ENCODE data around the gene ERMN.

Gene ERMN

DNA sequence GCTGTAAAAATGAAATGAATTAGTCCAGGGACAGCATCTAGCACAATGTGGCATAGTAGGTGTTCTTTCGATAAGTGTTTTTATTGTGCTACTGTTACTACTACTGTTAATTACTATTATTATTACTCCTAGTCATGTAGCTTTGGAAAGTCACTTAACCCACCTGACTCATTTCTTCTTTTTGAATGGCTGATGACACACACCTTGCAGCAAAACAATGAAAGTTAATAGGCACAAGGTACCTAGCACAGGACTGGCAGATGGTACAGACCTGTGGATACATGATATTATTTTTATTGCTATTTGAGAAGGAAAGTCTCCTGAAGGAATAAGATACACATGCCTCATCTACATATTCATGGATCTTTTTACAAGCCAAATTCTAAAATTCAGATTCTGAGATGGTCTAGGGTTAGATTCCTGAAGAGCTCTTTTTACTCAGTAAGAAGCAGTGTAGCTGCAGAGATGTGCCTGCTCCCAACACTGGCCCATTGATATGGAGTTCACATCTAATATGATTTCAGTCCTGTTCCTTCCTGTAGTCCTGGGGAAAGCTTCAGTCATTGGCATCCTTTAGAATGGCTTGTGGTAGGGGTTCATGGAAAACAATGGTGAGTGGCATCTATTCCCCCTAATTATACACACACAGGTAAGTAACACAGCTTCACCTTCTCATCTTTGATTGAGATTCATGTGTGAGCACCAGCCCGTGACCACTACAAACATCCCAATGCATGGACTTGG lies 7.9 kb upstream of the ERMN start:
- in situ Hi-C loops (cut with HindIII; ENCODE audit: low sequenced_read_pairs) = no loop called here

DNA sequence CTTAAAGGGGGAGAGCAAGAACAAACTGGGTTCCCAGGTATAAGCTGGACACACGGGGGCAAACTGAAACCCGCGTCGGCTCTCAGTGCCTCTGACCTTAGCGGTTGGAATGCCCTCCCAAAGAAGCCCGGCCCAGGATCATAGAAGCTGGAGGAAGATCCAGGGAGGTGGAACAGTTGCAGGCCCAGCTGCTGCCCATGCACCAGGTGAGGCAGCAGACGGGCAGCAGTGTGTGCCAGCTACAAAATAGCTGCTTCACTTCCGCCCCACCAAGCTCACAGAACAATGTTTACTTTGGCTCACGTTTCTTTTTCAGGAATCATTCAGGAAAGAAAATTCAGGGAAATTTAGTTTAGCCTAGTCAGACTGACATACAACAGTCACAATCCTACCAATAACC lies 3.9 kb upstream of the ERMN start:
- in situ Hi-C loops (cut with HindIII; ENCODE audit: low sequenced_read_pairs) = no loop called here

DNA sequence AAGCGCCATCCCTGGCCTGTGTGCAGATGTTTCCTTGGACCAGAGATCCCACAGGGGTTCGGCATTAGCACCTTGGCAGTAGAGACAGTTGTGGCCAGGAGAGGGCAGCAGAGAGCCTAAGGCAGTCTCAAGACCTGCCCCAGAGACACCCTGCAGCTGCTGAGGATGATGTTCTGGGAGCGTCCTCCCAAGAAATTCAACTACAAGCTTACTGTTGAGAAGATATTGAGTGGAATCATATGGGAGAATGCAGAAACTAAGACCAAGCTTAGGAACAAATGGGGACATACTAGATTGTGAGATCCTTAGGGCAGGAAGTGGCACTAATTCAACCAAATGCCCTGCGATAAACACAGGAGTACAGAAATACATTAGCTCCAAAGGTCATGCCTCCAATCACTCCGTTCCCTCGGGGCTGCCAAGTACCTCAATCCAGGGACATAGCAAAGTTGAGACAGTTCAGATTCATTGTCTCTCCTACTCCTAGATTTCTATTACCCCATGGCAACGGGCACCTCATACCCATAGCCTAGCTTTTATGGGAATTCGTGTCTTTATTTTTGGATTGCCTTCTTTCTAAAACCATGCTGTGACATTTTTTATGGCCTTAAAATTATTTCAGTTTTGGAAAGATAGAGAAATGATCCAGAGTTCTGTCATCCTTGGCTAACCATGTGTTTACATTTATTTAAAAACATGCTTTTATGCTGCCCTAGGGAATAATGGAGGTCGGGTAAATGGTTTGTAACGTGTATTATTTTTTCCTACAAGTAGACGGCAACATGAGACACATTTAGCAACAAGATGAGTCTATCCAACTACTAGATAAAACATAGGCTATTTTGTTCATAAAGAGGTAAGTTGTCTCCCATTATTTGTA lies 2.2 kb upstream of the ERMN start:
- in situ Hi-C loops (cut with HindIII; ENCODE audit: low sequenced_read_pairs) = no loop called here

DNA sequence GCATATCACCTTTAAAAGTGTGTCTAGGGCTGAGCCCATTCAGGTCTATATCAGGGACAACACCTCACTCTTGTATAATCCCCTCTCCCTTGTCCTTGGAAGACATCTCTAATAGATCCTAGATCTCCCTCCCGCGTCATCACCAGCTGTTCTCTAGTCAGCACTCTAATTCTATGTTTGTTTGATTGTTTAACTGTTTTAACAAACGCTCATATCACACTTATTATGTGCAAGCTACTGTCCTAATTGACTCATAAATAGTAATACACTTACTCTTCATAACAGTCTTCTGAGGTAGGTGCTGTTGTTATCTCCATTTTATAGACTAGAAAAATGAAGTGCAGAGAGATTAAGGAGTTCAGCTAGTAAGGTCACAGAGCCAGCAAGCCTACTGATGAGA lies 1.6 kb upstream of the ERMN start:
- in situ Hi-C loops (cut with HindIII; ENCODE audit: low sequenced_read_pairs) = no loop called here

DNA sequence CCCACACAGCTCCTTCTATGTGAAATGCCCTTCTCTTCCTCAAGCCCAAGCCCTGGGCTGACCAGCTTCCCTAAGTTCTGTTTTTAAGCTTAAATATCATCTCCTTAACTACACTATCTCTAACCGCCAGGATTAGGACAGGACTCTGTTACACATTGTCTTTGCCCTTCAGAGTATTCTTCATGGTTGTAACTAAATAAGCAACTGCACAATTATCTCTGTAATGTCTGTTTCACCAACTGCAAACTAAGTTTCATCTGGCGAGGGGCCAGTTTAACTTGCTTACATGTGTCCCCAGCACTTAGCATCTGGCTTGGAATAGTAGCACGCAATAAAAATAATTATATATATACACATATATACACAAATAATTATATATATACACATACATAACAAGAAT lies 1.1 kb upstream of the ERMN start:
- in situ Hi-C loops (cut with HindIII; ENCODE audit: low sequenced_read_pairs) = no loop called here

DNA sequence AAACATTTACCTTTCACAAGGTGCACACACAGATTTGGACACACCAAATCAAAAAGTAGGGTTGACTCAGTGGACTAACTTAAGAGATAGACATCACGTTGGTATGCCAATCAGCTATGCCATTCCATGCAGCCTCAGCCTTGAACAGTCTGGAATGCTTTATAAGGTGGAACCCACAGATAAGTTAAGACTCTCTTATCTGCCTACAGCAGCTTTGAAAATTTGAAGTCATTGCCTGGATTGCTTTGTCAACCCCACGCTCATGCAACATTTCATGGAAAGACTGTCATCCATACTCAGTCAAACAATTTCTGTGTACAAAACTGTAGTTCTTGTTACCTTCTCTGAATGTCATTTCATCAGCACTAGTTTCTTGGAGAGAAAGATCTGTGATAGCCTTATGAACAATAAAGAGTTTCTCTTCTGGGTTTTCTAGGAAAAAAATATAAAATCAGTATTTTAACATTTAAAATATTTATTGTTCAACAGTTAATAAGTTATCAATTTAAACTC lies 1.2 kb downstream of the ERMN start:
- in situ Hi-C loops (cut with HindIII; ENCODE audit: low sequenced_read_pairs) = no loop called here

DNA sequence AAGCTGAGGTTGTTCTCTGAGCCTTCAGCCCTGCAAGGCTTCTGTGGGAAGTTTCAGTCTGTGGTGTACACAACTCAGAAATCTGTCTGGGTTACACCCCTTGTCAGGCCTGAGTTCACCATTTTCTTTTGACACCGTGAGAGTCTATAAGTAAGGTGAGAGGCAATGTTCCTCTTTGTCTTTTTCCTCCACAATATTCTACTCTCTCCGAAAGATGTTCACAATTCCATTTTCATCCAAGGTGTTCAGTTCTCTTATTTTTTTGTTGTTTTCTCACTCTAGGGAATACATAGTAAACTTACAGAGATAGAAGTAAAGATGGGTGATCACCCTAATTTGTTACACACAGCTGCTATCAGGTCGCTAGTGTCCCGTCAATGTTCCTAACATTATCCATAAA lies 3.2 kb downstream of the ERMN start:
- in situ Hi-C loops (cut with HindIII; ENCODE audit: low sequenced_read_pairs) = no loop called here

DNA sequence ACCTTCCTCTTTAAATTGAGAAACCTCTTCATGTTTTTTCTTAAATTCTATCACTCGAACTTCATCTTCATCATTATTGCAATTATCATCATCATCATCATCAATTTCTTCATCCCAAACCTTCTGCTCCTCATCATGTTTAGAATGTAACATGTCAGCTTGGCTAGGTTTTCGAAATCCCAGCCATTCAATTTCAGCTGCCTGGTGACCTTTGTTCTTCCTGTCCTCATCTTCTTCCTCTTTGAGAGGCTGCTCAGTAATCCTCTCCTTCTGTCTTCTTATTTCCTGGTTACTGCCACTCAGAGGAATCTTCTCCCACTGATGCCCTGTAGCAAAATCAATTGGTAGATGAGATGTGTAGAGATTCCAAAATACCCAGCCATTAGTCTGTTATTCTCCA lies 4.2 kb downstream of the ERMN start:
- in situ Hi-C loops (cut with HindIII; ENCODE audit: low sequenced_read_pairs) = no loop called here

DNA sequence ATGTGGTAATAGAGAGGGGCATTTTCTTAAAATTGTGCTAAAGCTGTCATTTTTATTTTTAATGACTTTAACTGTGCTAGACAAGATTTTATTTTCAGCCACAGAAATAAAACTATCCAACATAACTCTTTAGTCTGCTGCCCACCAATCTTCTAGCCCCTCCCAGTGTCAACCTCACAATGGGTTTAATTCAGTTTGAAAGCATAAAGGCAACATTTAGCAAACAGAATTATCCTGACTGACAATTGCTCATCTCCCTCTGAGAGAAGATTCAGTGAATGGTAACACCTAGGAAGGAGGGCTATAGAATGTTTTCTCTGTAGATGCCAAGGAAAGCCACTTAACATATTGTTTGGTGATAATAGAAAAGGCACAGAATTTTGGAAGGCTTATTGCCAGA lies 5.2 kb downstream of the ERMN start:
- in situ Hi-C loops (cut with HindIII; ENCODE audit: low sequenced_read_pairs) = no loop called here

DNA sequence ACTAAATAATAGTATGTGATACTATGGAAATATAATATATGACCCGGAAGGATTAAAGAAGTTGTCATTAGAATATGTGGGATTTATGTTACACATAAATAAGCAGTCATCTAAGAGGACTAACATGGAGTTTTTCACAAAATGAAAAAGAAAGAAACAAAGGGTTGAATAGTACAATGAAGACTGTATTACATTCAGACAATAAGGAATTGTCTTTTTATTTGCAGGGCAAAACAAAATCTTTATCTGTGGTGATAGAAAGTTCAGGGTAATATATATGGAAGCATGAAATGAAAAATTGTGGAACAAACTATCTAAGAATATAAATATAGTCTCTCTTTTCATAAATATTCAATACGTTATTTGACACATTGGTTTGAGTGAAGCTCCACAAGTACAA lies 5.8 kb downstream of the ERMN start:
- in situ Hi-C loops (cut with HindIII; ENCODE audit: low sequenced_read_pairs) = no loop called here

DNA sequence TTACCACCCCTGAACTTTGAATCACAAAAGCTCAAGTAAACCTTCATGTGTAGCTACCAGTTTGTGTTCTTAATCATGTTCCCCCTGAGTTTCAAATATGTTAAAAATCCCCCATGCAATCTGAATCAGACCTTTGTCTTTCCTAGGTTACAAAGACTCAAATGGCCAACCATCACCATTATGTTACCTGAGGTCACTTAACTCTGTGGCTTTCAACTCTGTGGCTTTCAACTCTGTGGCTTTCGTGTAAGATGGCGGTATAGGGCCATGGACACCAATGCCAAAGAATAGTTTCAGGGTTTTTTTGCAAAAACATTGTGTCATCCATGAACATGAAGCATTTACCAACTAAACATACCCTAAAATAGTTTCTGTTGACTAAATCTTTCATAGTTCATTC lies 6.7 kb downstream of the ERMN start:
- in situ Hi-C loops (cut with HindIII; ENCODE audit: low sequenced_read_pairs) = no loop called here

DNA sequence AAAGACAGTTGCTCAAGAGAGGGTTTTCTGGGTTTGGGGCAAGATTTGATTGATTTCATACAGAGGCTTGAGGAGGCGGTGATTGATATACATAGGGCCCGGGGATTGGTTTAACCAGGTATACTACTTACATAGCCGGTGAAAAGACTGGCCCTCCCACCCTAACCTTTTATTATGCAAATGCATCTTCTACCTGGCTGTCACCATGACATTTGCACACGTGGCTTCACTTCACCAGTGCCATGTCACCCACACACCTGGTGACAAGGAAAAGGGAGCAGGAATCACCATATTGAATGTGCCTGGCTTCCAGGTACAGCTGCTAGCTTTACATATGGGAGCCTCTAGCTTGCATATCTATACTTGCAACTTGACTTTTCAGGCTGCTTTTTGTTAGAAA lies 9.7 kb downstream of the ERMN start:
- in situ Hi-C loops (cut with HindIII; ENCODE audit: low sequenced_read_pairs) = no loop called here

DNA sequence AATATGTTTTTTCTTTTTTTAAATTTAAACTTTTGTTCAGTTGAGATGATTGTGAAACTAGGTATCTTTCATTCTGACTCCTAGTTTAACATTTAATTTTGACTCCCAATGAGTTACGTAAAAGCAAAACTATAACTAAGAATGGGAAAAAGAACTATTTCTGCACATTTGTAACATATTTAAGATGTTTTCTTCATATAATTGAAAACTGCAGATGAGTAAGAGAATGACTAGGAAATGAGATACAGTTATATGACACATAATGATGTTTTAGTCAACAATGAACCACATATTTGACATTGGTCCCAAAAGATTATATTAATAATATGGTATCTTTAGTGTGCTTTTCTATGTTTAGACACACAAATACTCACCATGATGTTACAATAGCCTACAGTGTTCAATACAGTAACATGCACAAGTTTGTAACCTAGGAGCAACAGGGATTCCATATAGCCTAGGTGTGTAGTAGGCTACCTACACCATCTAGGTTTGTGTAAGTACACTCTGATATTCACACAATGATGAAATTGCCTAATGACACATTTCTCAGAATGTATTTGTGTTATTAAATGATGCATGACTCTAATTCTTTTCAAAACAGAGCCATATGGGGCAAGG lies 12.6 kb downstream of the ERMN start:
- in situ Hi-C loops (cut with HindIII; ENCODE audit: low sequenced_read_pairs) = no loop called here

DNA sequence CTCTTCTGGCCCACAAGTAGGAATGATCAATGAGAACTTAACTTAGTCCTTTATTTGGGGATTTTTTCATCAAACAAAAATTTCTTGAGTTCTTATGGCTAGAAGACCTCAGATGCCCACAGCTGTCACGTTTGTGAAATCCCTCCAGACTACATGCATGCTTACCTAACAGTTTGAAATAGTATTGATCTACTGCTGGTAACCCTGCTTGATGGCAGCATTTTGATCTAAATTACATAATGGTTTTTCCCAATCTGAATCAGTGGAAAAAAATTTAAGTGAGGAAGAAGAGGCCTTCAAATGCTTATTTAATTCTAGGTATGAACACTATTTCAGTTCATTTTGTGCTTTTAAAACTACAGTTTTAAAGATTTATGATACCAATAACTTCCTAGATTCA lies 13.9 kb downstream of the ERMN start:
- in situ Hi-C loops (cut with HindIII; ENCODE audit: low sequenced_read_pairs) = no loop called here

DNA sequence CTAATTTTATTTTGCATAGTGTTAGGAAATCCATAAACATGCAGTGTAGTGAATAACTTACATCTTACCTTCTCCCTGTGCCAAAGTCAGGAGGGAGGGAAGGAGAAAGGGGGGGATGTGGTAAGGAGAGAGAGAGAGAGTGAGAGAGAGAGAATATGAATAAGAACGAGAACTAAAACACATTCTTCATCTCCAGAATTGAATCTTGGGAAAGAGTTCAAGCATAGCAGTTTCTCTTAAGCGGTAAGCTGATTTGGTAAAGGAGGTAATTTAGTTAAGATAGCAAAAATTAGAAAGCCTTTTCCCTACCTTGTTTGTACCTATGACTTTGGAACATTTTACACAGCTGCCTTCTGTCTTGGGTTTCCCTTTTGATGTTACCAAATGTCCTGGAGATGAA lies 15.7 kb downstream of the ERMN start:
- in situ Hi-C loops (cut with HindIII; ENCODE audit: low sequenced_read_pairs) = no loop called here

DNA sequence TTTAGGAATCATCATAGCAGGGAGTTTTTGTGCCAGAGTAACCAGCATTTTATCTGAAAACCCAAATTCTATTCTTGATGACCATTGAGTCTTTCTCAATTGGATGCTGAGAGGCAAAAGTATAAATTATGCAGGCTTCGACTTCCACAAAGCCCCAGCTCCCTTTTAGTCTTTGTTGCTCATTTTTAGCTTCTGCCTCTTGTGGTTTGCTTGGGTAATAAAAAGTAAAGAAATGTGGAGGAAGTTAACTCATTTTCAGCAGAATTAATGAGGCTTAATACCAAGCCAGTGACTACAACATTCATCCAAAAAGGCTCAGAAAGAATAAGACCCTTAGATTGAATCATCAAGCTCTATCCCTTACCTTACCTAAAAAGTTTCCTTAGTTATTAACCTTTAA lies 18.6 kb downstream of the ERMN start:
- in situ Hi-C loops (cut with HindIII; ENCODE audit: low sequenced_read_pairs) = no loop called here

DNA sequence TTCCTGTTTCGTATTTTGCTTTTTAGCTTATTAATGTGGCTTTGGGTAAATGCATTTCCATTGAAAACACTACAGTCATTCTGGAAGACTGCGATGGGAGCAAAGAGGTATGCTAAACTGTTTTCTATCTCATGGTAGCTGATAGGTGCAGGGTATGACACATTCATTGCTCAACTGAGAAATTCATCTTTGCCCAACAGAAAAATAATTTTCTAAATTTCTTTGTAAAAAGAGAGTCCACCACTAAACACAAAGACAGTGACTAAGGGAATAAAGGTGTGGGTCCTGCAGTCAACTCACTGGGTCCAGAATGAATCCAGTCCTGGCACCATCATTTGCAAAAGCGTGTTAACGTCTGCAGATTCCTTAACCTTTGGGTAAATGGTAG lies 19.9 kb downstream of the ERMN start:
- in situ Hi-C loops (cut with HindIII; ENCODE audit: low sequenced_read_pairs) = no loop called here

DNA sequence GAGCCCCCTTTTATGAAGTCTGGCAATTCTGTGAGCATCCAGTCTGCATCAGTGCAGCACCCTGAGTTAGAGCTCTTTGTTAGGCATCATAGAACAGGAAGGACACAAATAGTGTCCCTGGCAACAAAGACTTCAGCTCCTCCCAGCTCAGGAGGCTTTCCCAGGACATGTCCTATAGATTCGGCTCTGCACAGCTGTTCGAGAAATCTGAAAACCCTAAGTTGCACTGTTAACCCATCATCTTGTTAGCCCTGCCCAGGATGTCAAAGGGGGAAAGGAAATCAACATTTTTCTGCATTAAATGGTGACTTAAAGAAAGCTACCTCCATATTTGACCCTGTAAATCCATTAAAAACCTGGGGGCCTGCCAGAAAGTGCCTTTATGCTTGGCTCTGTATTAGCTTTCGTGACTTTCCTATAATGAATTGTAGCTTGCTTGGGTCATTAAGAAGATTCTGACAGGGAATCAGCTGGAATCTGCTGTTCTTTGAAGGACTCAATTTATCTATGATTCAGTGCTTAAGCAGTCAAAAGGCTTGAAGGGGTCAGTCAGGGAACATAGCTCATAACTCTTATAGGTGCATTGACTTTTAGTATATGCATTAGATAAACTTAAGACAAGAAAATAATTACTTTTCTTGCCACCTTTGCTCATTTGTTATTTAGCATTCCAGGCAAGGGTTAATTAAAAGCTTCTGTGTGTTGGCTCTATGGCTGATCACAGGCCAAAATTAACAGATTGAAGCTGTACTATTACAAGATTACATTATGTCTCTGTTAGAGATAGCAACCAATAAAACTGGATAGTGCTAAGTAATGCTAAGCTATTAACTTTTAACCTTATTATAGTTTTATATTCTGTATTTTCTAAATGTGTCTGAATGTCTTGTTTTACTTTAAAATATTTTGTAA lies 20.6 kb downstream of the ERMN start:
- in situ Hi-C loops (cut with HindIII; ENCODE audit: low sequenced_read_pairs) = no loop called here

DNA sequence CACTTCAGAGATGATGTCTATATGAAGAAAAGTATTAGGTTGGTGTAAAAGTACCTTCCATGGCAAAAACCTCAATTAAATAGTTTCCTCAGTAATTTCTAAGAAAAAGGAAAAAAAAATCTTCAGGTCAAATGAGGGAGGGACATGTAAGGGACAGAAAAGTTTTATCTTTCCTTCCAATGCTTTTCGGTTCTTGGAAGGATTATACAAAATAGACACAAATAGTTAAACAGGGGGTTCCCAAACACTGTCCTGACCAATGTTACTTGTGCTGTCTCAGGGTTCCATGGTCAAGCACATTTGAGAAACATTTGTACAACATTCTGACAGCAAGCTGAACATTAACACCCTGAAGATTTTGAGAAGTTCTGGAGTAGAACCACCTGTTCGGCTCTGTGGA lies 22.0 kb downstream of the ERMN start:
- in situ Hi-C loops (cut with HindIII; ENCODE audit: low sequenced_read_pairs) = no loop called here

DNA sequence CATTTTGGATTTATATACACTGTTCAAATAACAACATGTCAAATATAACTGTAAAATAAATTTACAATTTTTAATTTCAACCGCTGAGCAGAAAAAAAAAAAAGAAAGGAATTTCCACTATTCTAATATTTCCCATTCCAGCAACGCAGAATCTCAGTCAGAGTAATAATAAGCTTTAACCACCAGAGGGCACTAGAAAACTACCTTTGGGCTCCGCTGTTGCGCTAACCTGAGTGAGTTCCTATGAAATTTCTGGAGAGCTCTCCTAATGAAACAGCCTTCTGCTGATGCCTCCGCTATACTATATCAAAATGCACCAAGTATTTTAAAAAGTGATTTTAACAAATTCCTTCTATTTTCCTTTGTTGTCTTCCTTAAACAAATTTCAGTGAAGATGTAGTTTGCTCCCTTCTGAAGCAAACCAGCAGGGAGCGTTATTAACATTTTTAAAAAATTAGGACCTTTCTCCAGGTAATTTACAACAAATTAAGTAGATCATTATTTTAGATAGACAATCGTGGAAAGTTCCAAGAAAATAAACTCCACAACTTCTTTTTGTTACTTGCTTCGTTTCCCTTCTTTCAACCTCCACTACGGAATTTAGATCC lies 23.0 kb downstream of the ERMN start:
- in situ Hi-C loops (cut with HindIII; ENCODE audit: low sequenced_read_pairs) = no loop called here
